HG03565 (cell line): ENCODE measurements around the gene RAB29.

Experiments
- ATAC-seq: cut with Tn5 transposase; IDR thresholded peaks from one replicate; pipeline ENCODE4 v1.9.1; 2021; ENCODE audit warnings: mild to moderate bottlenecking, moderate library complexity; ENCODE audit not compliant: unreplicated experiment

Gene RAB29, protein sequence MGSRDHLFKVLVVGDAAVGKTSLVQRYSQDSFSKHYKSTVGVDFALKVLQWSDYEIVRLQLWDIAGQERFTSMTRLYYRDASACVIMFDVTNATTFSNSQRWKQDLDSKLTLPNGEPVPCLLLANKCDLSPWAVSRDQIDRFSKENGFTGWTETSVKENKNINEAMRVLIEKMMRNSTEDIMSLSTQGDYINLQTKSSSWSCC

DNA sequence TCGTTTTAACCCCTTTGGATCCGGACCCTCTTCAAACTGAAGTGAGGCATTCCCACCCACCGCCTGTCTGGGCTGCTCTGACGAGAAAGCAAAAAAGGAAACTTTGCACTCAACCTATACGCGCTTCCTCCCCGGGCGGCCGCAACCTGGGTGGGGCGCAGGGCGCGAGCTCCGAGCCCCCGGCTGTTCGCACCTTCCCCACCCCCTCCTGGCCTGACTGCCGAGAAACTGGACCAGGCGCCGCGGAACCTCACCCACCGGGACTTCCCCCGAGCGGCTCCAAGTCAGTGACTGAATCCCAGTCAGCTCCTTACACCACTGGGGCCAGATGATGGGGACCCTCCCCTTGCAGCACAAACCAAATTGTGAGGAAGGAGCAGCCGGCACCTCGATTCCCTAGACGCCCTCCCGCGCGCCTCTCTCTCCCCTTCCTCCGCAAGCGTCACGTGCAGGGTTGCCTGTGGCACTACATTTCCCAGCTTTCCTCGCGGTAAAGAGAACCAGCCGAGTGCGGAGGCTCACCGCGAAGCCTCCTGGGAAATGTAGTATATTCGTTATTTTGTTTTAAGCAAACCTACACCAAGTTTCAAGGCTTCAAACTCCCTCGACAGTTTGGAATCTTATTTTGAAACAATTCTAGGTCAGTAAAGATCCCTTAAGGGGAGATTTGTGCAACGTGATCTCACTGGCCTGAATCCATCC, at the start of gene RAB29:
Gene RAB29, minus strand, starts transcription at position 468 of the 702 bp plus-strand sequence. CDS start 526 bp downstream, outside the sequence.
- peak; percentile 67 for ATAC-seq

DNA sequence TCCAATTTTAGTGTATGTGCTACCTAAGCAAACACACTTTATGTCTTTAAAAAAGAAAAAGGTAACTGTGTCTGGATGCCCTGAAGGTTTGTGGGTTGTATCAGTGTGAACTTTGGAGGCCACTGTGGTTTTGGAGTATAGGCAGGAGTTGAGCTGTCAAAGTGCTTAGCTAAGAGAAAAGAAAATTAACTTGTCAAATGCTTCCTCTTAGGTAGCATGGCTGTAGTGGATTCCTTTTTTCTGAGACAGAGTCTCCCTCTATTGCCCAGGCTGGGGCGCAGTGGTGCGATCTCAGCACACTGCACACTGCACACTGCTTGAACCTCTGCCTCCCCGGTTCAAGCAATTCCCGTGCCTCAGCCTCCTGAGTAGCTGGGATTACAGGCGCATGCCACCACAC, 48.9 kb upstream of the RAB29 start:
- no peak for ATAC-seq

DNA sequence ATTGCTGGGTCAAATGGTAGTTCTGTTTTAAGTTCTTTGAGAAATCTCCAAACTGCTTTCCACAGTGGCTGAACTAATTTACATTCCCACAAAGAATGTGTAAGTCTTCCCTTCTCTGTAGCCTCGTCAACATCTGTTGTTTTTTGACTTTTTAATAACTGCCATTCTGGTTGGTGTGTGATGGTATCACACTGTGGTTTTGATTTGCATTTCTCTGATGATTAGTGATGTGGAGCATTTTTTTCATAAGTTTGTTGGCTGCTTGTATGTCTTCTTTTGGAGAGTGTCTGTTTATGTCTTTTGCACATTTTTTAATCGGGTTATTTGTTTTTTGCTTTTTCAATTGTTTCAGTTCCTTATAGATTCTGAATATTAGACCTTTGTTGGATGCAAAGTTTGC, 48.0 kb upstream of the RAB29 start:
- ATAC-seq: peak; percentile 38

DNA sequence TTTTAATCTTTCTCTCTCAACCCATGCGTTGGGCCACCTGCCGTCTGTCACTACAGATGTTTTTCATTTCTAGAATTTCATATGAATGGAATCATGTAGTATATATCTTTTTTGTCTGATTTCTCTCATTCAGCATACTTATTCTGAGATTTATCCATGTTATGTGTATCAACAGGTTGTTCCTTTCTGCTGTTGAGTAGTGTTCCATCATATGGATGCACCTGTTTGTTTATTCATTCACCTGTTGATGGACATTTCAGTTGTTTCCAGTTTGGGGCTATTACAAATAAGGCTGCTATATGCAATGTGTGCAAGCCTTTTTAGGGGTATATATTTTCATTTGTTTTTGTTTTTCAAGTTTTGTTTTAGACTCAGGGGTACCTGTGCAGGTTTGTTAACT, 47.1 kb upstream of the RAB29 start:
- no peak for ATAC-seq

DNA sequence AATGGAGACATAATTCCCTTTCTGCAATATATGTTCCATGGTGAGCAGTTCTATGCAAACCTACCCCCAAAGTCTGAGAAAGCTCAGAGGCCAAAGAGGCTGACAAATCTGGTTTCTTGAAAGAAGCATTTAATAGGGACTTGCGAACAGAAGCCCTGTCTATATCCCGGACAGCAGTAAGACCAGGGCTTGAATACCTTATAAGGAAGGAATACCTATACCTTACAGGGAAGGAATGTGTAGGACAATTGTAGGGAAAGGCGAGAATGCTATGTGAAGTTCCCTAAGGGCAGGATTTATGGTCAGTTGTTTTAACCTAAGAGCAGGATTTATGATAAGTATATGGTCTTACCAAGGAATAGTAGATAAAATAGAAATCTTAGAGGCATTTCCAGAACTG, 42.7 kb upstream of the RAB29 start:
- ATAC-seq: no peak

DNA sequence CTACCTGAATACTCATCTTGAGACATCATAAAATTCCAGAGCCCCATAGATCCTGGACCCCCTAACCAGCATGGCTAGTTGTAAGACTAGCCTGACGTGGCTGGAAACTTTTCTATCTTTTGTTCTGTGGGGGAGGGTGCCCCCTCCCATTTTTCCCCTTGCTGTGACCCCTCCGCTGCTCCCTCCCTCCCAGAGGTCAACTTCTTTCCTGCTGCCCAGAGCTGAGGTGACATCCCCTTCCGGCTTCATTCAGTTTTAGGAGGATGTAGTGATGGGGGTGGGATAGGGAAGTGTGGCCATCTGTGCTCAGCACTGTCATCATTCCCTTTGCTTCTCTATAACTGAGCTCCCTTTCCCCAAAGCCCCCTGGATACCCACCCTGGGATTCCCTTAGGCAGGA, 42.1 kb upstream of the RAB29 start:
- ATAC-seq: no peak

DNA sequence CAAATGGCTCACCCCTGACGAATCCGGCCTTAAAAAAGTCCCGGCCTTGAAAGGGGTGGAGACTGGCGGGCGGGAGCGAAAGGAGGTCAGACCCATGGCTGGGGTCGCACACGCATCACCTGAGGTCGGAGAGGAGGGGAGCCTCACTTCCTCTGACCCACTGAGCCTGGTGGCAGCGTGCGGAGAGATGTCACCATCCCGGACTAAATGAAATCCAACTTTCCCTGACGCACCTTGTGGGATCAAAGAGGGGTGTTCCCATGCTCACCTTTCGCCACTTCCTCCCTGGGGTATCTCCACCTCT, 38.4 kb upstream of the RAB29 start:
- ATAC-seq: no peak

DNA sequence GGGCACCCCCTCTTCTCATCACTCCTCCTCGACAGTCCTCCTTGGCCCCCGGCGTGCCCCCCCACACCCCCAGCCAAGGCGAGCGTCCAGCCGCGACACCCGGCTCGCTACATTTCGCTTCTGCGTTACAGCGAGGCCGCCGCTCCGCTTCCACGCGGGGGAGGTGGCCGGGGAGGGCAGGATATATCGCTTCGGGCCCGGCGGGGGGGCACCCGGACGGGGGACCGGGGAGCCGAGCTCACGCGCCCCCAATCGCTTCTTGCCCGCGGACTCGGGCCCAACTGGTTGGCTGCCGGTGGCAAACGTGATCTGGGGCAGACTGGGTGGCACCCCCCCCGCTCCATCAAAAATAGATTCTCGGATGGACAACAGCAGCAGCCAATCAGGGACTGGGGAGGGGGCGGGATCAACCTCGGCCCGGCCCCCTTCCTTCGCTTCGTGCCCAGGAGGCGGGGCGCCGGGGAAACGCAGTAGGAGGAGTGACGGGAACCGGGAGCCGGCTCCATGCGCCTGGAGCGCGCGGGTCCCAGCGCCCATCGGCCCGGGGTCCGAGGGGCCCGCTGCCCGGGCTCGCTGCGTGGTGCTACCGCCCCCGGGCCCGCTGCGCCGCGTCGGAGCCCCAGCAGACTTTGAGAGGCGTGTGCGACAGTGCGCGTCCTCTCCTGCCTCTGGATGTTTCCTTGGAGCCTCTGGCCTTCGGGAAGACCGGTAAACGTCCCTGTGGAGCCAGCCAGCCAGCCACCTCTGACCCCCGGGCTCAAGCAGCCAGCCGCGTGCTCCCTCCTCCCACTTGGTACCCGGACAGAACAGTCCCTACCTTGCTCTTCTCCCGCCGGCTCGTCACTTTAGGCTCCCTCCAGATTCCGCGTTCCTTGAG, 37.8 kb upstream of the RAB29 start, which contains the start of gene SLC41A1:
Gene SLC41A1, minus strand, starts transcription at position 321 of the 877 bp plus-strand sequence. CDS start 2,757 bp downstream, outside the sequence.
- peak; percentile 71 for ATAC-seq

DNA sequence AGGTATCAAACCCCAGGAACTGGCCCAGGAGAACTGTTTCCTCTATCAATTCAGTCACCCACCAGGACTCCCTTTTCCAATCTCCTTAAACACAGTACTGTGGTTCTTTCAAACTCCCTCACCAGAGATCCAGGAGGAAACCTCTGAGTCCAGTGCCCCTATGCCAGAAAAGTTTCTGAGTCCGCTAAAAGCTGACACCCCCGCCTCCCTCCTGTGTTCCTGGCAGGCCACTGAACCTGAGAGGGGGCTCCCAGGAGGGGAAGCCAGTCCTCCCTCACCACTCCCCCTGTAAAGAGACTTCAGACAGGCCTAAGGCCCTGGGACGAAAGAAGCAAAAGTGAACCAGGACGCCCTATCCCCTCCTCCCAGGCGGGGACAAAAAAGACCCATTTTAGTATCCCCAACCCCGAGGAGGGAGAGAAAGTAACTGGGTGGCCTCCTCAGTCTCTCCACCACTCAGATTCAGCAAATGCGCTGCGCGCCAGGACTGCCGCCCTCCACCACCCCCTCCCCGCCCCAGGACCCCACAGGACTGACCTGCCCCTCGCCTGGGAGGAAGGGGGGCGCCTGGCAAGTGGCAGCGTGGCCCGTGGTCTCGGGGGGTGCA, 37.1 kb upstream of the RAB29 start:
- no peak for ATAC-seq

DNA sequence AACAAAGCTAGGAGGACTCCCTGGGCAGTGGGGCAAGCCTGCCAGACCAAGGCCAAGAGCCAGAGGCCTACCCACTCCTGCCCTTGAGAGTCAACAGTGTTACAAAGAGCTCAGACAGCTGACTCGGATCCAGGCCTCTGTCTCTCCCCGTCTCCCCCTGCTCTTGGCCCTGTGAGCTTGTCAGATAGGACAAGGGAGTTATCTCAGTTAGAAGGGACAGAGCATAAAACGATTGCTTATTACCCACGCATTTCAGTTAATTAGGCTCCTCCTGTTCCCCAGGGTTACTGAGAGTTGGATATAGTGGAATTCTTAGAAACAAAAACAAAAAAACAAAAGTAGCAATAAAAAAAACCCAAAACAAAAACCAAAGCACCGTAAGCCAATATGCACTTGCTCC, 36.4 kb upstream of the RAB29 start:
- no peak for ATAC-seq

DNA sequence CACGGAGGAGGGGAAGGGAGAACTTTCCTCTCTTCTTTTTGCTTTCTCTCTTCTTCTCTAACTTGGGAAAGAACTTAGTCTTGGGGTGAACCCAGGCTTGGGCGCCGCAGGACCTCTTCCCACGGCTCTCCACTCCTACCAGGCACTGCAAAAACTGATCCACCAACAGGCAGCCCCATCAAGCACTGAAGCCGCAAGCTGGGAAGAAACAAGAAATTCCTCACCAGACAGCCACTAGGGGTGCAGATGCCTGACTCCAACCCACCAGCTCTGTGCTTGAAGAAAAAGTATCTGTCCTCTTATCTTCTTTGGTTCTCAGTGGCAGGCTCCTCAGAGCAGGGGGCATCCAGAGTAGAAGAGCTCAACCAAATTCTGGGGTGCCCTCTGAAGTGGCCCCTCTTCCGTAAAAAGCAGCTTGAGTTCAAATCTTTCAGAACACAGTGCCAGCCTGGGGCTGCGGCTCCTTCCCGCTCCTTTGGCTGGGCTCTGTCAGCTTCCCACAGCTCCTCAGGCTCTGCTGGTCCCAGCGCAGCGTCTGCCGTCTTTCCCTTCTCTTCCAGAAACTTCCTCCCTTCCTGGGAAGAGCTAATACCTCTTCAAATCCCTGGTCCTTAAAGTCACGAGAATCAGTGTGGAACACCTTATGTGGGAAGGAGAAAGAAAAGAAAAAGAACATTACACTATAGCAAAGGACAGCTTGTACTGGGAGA, 35.3 kb upstream of the RAB29 start:
- ATAC-seq: no peak

DNA sequence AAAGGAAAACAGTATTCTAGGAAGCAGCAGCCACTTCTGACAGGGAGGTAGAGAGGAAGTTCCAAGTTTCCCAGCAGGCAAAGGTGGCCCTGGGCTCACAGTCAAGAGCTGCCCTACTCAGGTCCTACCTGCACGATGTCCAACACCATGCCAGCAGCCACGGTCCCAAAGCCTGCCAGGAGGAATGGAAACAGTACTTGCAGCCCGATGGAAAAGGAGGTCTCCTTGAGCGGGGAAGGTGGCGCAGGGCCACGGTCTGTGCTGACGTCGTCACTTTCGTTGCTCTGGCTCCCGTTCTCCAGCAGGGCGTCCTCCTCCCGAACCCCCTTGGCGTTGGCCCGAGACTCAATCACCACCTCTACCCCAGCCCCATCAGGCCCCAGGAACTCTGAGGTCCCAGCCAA, 34.7 kb upstream of the RAB29 start:
- no peak for ATAC-seq

DNA sequence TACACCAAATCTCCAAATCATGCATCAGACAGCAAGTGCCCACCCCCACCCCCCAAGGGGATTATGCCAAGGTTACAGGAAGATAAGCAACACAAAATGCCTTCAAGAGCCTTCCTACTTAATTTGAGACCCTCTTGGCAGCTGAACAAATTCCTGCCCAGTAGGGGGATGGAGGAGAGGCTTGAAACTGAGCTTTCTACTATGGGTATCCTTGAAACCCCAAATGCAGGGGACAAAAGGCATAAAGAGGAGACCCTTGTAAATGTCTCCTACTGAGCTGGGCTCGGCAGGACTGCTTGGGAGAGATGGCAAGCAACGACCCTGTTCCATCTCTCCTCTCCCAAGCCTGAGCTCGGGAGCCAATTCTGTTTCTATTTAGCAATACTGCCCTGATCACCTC, 34.2 kb upstream of the RAB29 start:
- no peak for ATAC-seq

DNA sequence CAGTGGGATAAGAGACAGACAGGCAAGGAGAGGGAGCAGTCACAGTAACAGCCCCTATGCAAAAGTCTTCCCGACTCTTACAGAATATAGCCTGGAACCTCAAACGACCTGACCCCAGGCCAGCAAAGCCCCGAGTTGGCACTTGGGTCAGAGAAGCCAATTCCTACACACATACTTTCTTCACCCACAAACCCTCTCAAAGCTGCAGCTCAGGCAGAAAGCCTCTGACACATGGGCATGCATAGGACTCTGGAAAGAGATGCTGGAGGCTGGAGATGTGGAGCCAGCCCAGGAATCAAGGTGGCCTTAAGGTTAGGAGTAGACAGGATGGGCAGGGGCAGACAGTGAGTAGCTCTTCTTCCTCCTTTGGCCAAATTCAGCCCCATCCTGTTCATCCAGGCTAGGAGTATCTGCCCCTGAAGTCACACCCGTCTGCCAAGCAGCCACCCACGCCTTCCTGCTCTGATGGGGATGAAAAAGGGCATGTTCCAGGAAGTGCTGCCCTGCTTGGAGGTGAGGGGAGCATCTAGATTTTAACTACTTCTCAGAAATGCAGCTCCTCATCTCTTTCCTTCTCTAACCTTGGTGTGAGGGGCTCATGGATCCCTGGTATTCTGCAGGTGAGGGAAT, 29.9 kb upstream of the RAB29 start:
- ATAC-seq: no peak

DNA sequence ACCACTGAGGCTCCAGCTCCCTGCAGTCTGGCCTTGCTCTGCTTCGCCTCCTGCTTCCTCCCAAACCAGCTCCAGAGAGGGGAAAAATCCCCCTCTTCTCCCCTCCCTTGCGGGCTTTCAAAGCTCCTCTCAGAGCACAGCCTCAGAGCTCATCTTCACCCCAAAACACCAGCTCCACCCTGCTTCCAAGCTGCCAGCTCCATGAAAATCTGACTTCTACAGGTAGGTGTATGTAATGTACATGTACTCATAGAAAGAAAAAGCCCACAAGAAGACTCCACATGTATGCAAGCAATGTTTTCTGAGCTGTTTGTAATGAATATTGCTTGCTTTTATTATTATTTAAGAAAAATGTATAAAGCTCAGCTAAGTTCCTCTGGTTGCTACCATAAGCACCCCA, 29.3 kb upstream of the RAB29 start:
- ATAC-seq: no peak

DNA sequence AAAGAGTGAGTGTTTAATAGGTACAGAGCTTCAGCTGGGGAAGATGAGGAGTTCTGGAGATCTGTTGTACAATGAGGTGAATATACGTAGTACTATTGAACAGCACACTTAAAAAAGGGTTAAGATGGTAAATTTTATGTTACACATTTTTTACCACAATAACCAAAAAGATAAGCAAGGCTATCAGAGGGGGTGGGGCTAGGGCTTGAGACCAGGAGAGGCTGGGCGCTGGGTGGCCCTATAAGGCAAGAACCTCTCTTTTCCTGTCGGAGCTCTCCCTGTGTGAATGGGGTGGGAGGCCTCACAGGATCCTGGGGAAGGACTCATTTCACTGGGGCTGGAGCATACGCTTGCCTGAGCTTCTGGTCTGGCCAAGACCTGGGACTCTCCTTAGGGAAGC, 28.7 kb upstream of the RAB29 start:
- no peak for ATAC-seq

DNA sequence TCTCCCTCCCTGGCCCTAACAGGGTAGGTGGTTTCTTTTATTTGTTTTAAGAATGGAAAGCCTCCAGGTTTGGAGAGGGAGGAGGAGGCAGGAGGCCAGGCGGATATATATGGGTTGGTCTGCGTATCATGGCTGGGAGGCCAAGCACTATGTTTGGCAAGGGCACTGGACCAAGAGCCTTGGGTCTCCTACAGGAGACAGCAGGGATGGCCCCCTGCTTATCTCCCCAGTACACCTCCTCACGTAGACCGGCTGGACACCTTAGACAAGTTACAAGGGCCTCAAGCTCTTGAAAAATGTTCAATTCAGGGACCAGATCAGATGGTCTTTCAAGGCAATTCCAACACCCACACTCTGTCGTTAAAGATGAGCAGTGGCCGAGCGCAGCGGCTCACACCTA, 26.8 kb upstream of the RAB29 start:
- ATAC-seq: no peak

DNA sequence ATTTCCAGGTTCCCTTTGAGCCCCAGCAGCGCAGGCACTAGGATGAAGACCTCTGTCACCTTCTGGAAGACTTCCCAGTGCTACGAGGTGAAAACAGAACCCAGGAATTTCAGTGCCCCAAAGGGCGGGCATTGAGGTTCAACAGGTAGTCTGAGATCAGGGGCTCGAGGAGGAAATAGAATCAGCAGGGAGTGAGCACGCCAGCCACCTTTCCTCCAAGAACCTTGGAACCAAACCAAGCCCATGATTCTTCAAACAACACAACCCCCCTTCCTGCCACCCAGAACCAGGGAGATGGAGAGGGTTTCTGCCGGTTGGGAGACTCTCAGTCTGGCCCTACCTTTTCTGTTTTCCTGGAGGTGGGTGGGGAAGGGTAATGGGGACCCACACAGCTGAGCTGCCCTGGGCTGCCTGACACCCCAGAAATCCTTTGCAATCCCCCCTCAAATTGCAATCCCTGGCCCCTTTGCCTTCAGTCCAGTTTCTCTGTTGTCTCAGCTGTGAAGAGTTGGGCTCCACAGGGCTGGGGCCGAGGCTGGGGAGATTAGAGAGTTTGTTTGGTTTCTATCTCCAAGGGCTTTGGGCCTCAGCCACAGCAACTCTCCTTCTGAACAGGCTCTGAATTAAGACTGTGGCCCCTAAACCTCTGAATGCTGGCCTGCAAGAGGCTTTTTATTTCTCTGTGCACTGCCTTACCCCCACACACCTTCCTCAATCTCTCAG, 25.9 kb upstream of the RAB29 start:
- no peak for ATAC-seq

DNA sequence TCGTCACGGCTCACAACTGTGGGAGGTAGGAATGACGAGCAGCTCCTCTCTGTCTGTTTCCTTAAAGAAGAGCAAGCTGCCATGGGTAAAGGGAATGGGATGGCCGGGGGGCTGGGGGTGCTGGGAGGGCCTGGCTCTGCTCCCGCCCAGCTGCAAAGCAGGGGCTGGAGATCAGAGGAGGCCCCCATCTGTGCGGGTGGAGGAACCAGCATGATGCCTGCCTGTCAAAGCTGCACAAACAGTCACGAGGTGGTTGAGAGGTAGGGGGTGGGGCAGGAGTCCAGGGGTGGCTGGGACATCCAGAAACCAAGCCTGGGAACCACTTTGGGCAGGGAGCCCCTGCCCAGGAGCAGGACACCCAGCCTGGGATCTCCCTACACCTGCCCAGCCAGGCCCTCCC, 25.1 kb upstream of the RAB29 start:
- ATAC-seq: no peak

DNA sequence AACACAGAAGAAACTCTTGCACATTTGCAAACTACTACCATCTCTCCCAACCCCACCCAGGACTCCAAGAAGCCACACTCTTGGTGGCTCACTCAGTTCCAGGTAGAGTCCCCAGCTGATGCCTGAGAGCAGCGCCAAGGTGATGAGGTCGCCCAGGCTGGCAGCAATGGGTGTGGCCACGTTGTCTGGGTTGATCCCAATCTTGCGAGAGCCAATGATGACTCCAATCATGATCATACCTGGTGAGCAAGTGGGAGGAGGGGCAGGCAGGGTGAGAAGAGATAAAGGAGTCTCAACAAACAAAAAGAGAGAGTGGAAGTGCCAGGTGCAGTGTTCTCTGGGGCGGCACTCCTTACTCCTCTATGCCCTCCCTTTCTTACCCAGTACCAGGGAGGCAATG, 23.3 kb upstream of the RAB29 start:
- no peak for ATAC-seq
